Measurements from ENCODE around the gene PLEKHJ1. TPM values are rescaled to one million over a fixed set of nuclear protein-coding genes. Genes with fewer than 3 reads are reported as not detected.

PLEKHJ1 gene
- total and polyA plus RNA-seq, 4 donors, result 22.2 to 44.5 (median 37.0) TPM

DNA sequence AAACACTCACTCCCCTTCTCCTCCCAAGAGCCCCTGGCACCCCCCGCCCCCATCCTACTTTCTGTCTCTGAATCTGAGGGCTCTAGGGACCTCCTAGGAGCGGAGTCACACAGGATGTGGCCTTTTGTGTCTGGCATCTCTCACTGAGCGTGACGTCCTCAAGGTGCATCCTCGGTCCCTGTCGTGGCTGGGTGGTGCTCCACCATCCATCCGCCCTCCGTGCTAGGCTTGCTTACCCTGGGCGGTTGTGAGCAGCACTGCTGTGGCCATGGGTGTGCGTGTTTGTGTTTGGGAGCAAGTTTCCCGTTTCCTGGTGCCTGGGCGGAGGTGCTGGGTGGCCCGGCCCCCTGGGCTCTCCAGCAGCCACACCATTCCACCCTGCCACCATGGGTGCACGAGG is 12.2 kb downstream of the PLEKHJ1 start:
- Histone ChIP-seq H3K4me1 (ENCODE audit: control insufficient read depth in 4 of 4, insufficient read depth in 4 of 4, low read length in 3 of 4) (peaks cover 7 to 14% (median 9%) of the 10 kb centered on the region in 4 donors), H3K27ac (ENCODE audit: low read depth in 1 of 2, low read length in 2 of 2) (no peak overlapping the region)

More for the DNA sequence above, 12.2 kb downstream of the PLEKHJ1 start:
- Histone ChIP-seq H3K9me3 (ENCODE audit: control insufficient read depth in 4 of 4, low read length in 3 of 4) (no peaks in the 10 kb centered on the region), H3K36me3 (ENCODE audit: control insufficient read depth in 4 of 4, insufficient read depth in 3 of 4, low read depth in 1 of 4, low read length in 3 of 4) (peaks cover 7 to 47% (median 11%) of the 10 kb centered on the region in 4 donors), H3K27me3 (ENCODE audit: control insufficient read depth in 4 of 4, insufficient read depth in 4 of 4, low read length in 3 of 4) (no peaks in the 10 kb centered on the region), H3K9ac (ENCODE audit: low read depth in 1 of 2, low read length in 2 of 2) (no peak overlapping the region), H3K4me3 (ENCODE audit: low read depth in 1 of 3, low read length in 3 of 3) (no peak overlapping the region)
- DNase-seq (ENCODE audit: low spot score), result no peak
- no peak for TF ChIP-seq RAD21 (IDR thresholded peaks at IDR 0.05)
- no peak for TF ChIP-seq FOXA2 (IDR thresholded peaks at IDR 0.05)
- TF ChIP-seq, protein P1, sequence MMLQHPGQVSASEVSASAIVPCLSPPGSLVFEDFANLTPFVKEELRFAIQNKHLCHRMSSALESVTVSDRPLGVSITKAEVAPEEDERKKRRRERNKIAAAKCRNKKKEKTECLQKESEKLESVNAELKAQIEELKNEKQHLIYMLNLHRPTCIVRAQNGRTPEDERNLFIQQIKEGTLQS (IDR thresholded peaks at IDR 0.05), result no peak
- TF ChIP-seq HNF4A (conservative IDR thresholded peaks at IDR 0.05), result no peak
- no peak for TF ChIP-seq NR2F2 (IDR thresholded peaks at IDR 0.05)
- TF ChIP-seq FOXA1 (IDR thresholded peaks at IDR 0.05), result no peak
- TF ChIP-seq, protein P2, sequence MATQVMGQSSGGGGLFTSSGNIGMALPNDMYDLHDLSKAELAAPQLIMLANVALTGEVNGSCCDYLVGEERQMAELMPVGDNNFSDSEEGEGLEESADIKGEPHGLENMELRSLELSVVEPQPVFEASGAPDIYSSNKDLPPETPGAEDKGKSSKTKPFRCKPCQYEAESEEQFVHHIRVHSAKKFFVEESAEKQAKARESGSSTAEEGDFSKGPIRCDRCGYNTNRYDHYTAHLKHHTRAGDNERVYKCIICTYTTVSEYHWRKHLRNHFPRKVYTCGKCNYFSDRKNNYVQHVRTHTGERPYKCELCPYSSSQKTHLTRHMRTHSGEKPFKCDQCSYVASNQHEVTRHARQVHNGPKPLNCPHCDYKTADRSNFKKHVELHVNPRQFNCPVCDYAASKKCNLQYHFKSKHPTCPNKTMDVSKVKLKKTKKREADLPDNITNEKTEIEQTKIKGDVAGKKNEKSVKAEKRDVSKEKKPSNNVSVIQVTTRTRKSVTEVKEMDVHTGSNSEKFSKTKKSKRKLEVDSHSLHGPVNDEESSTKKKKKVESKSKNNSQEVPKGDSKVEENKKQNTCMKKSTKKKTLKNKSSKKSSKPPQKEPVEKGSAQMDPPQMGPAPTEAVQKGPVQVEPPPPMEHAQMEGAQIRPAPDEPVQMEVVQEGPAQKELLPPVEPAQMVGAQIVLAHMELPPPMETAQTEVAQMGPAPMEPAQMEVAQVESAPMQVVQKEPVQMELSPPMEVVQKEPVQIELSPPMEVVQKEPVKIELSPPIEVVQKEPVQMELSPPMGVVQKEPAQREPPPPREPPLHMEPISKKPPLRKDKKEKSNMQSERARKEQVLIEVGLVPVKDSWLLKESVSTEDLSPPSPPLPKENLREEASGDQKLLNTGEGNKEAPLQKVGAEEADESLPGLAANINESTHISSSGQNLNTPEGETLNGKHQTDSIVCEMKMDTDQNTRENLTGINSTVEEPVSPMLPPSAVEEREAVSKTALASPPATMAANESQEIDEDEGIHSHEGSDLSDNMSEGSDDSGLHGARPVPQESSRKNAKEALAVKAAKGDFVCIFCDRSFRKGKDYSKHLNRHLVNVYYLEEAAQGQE (IDR thresholded peaks at IDR 0.05), result no peak
- TF ChIP-seq, protein P3, sequence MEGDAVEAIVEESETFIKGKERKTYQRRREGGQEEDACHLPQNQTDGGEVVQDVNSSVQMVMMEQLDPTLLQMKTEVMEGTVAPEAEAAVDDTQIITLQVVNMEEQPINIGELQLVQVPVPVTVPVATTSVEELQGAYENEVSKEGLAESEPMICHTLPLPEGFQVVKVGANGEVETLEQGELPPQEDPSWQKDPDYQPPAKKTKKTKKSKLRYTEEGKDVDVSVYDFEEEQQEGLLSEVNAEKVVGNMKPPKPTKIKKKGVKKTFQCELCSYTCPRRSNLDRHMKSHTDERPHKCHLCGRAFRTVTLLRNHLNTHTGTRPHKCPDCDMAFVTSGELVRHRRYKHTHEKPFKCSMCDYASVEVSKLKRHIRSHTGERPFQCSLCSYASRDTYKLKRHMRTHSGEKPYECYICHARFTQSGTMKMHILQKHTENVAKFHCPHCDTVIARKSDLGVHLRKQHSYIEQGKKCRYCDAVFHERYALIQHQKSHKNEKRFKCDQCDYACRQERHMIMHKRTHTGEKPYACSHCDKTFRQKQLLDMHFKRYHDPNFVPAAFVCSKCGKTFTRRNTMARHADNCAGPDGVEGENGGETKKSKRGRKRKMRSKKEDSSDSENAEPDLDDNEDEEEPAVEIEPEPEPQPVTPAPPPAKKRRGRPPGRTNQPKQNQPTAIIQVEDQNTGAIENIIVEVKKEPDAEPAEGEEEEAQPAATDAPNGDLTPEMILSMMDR (IDR thresholded peaks at IDR 0.05; ENCODE audit: low read depth, low read length, missing input control), result no peak
- TF ChIP-seq HNF4G (IDR thresholded peaks at IDR 0.05), result no peak
- no peak for TF ChIP-seq RXRA (IDR thresholded peaks at IDR 0.05)
- TF ChIP-seq, protein P4, sequence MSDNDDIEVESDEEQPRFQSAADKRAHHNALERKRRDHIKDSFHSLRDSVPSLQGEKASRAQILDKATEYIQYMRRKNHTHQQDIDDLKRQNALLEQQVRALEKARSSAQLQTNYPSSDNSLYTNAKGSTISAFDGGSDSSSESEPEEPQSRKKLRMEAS (IDR thresholded peaks at IDR 0.05), result no peak
- TF ChIP-seq SP1 (IDR thresholded peaks at IDR 0.05), result no peak
- TF ChIP-seq, protein P5, sequence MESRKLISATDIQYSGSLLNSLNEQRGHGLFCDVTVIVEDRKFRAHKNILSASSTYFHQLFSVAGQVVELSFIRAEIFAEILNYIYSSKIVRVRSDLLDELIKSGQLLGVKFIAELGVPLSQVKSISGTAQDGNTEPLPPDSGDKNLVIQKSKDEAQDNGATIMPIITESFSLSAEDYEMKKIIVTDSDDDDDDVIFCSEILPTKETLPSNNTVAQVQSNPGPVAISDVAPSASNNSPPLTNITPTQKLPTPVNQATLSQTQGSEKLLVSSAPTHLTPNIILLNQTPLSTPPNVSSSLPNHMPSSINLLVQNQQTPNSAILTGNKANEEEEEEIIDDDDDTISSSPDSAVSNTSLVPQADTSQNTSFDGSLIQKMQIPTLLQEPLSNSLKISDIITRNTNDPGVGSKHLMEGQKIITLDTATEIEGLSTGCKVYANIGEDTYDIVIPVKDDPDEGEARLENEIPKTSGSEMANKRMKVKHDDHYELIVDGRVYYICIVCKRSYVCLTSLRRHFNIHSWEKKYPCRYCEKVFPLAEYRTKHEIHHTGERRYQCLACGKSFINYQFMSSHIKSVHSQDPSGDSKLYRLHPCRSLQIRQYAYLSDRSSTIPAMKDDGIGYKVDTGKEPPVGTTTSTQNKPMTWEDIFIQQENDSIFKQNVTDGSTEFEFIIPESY (IDR thresholded peaks at IDR 0.05), result no peak
- TF ChIP-seq TAF1 (conservative IDR thresholded peaks at IDR 0.05), result no peak
- no peak for TF ChIP-seq EGR1 (IDR thresholded peaks at IDR 0.05; ENCODE audit: low read depth in 2 of 2)
- TF ChIP-seq YY1 (IDR thresholded peaks at IDR 0.05), result no peak
- TF ChIP-seq JUND (IDR thresholded peaks at IDR 0.05), result no peak
- no peak for TF ChIP-seq GABPA (IDR thresholded peaks at IDR 0.05 in 1 of 2, conservative IDR thresholded peaks at IDR 0.05 in 1 of 2)
- 95% methylated on average over 14 of the region's 14 CpGs for WGBS
